Measurements from ENCODE around the gene LRRC15. TPM values are rescaled to one million over a fixed set of nuclear protein-coding genes. Genes with fewer than 3 reads are reported as not detected.

The LRRC15 gene
- total and polyA plus RNA-seq, 4 experiments from 2014 or later: not detected

DNA sequence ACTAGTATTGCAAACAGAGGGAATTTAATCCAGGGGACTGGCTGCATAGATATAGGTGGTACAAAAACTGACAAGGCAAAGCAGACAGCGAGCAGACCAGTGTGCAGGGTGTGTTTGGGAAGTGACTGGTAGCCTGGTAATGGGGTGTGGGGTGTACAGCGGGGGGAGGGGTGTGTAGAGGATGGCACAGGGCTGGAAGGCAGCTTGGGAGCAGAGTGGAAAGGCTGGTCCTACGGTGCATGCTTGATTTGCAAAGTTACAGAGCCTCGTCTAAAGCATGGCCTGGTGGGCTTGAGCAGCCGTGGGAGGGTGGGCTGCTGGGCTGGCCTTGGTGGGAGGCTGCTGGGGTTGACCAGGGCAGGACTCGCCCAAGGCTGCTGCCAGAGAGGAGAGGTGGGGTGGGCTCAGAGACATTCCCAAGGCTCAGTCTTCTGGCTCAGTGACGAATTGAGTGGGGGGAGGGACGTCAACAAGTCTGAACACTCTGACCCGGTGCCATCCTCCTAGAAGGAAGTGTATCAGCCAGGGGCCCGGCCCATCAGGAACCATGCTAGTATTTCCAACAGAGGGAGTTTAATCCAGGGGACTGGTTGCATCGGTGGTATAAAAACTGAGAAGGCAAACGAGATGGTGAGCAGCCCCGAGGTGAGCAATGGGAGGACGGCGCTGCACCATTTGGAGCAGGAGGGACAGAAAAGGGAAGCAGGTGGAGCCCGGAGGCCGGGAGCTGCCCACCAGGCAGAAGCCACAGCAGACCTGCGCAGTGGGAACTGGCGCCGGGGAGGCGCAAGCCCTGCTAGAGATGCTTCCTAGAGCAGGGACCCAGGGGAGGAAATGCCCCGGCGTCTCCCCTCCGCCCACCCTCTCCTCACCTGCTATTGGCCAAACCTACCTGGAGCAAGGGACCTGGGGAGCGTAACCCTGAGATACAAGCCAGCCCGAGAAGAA, 47.6 kb downstream of the LRRC15 start:
- intact Hi-C loops (cut with micrococcal nuclease): no loop called here
- H3K27ac Mint-ChIP-seq: peak overlapping the region in 1 of 7 donors; percentile 44
- H3K4me1 Mint-ChIP-seq: peaks cover 0 to 8% (median under 1%) of the 10 kb centered on the region in 4 donors
- H3K36me3 Mint-ChIP-seq: peaks cover 0 to 3% of the 10 kb centered on the region in 2 donors
- H3K36me3 ChIP-seq (ENCODE audit: insufficient read depth, low read length): no peaks in the 10 kb centered on the region
- no peak for DNase-seq
- ChIA-PET POLR2A (ENCODE audit: partially characterized antibody) (no interaction called here), CTCF (ENCODE audit: partially characterized antibody) (interaction anchor here (0.6 kb wide), 1 partner anchor 77 kb away, joined by 4 read pairs; the partner anchor contains the start of gene GP5)
- no peak overlapping the region for H3K27ac ChIP-seq (ENCODE audit: low read depth, low read length)
- no peaks in the 10 kb centered on the region for H3K27me3 ChIP-seq (ENCODE audit: insufficient read depth, low read length)
- H3K27me3 Mint-ChIP-seq: peaks cover 0 to 10% of the 10 kb centered on the region in 2 donors
- peaks cover 9% of the 10 kb centered on the region for H3K4me1 ChIP-seq (ENCODE audit: insufficient read depth, low read length)
- H3K4me3 Mint-ChIP-seq: peak overlapping the region in 2 of 8 donors; percentile 9 to 64
- peaks cover 0 to 8% of the 10 kb centered on the region in 2 donors for H3K9me3 ChIP-seq (ENCODE audit: control insufficient read depth in 1 of 2, low read length in 2 of 2)
- peaks cover 2 to 11% (median 6%) of the 10 kb centered on the region in 8 donors for H3K9me3 Mint-ChIP-seq
- H3K4me3 ChIP-seq (ENCODE audit: low read length in 2 of 2): no peak overlapping the region

DNA sequence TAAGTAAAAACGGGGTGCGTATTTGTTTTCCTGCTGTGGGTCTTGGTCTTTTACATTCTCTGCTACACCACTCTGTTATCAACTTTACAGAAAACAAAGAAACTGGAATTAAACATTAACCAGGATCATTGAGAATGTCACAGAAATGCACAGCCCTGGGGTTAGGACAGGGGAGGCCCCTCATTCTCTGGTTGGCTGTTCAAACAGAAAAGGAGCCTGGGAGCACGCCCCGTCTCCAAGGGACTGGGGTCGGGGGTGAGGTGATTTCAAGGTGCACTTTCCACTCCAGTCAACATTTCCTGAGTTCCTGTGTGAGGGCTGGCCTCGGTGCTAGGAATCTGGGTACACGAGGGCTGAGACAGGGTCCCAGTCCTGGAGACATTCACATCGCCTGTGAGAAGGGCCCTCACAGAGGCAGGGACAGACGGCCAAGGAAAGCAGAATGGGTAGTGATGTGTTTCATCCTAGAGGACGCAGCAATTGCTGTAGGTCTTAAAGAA, 48.7 kb downstream of the LRRC15 start:
- peaks cover 0 to 8% of the 10 kb centered on the region in 2 donors for H3K9me3 ChIP-seq (ENCODE audit: control insufficient read depth in 1 of 2, low read length in 2 of 2)
- Mint-ChIP-seq H3K9me3 (peaks cover 2 to 11% (median 6%) of the 10 kb centered on the region in 8 donors), H3K4me1 (peaks cover 0 to 8% (median 3%) of the 10 kb centered on the region in 4 donors), H3K27me3 (peaks cover 5 to 13% of the 10 kb centered on the region in 2 donors), H3K36me3 (peaks cover 0 to 3% of the 10 kb centered on the region in 2 donors), H3K4me3 (no peak overlapping the region), H3K27ac (no peak overlapping the region)
- peaks cover 14% of the 10 kb centered on the region for H3K4me1 ChIP-seq (ENCODE audit: insufficient read depth, low read length)
- CTCF ChIA-PET (ENCODE audit: partially characterized antibody): interaction anchor here (5.7 kb wide), 1 partner anchor 654 kb away, joined by 135 read pairs; no protein-coding TSS in a partner anchor
- H3K27ac ChIP-seq (ENCODE audit: low read depth, low read length): no peak overlapping the region
- no peaks in the 10 kb centered on the region for H3K36me3 ChIP-seq (ENCODE audit: insufficient read depth, low read length)
- no peaks in the 10 kb centered on the region for H3K27me3 ChIP-seq (ENCODE audit: insufficient read depth, low read length)
- H3K4me3 ChIP-seq (ENCODE audit: low read length in 2 of 2): no peak overlapping the region
- POLR2A ChIA-PET (ENCODE audit: partially characterized antibody): no interaction called here
- intact Hi-C loops (cut with micrococcal nuclease): no loop called here
- no peak for DNase-seq

DNA sequence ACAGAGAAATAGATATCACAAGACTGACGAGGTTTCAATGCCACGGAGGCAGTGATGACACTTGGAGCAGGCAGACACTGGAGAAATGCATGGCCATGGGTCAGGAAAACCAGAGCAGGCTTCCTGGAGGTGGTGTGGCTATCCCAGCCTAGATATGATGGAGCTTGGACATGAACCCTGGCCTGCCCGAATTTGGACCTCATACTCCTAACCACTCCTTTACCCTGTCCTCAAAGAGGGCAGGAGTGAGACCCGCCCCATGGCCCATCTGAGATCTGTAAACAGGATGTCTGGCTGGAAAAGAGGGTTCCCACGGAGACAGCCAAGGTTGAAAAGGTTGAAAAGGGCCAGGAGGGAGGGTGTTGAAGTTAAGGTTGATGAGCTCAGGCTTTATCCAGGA, 49.4 kb downstream of the LRRC15 start:
- no peak overlapping the region for H3K4me3 Mint-ChIP-seq
- ChIA-PET POLR2A (ENCODE audit: partially characterized antibody) (no interaction called here), CTCF (ENCODE audit: partially characterized antibody) (interaction anchor here (5.7 kb wide), 1 partner anchor 653 kb away, joined by 135 read pairs; no protein-coding TSS in a partner anchor)

DNA sequence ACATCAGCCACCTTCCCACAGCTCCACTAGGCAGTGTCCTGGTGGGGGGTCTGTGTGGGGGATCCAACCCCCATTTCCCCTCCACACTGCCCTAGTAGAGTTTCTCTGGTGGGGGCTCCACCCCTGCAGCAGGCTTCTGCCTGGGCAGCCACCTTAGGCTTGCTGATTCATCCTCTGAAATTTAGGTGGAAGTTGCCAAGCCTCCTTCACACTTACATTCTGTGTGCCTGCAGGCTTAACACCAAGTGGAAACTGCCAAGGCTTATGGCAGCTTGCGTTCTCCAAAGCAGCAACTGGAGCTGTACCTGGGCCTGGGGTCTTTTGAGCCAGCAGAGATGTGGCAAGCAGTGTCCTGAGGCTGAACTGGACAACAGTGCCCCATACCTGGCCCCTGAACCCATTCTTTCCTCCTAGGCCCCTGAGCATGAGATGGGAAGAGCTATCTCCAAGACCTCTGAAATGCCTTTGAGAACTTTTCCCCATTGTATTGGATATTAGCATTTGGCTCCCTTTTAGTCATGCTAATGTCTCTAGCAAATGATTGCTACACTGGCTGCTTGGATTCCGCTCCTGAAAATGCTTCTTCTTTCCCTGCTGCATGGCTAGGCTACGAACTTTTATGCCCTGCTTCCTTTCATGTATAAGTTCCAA, 50.9 kb downstream of the LRRC15 start:
- peaks cover 2 to 11% (median 6%) of the 10 kb centered on the region in 8 donors for H3K9me3 Mint-ChIP-seq
- H3K4me3 Mint-ChIP-seq: no peak overlapping the region
- Histone ChIP-seq H3K9me3 (ENCODE audit: control insufficient read depth in 1 of 2, low read length in 2 of 2) (peaks cover 0 to 8% of the 10 kb centered on the region in 2 donors), H3K4me3 (ENCODE audit: low read length in 2 of 2) (no peak overlapping the region), H3K27me3 (ENCODE audit: insufficient read depth, low read length) (no peaks in the 10 kb centered on the region), H3K36me3 (ENCODE audit: insufficient read depth, low read length) (no peaks in the 10 kb centered on the region), H3K4me1 (ENCODE audit: insufficient read depth, low read length) (peaks cover 13% of the 10 kb centered on the region), H3K27ac (ENCODE audit: low read depth, low read length) (no peak overlapping the region)
- CTCF ChIA-PET (ENCODE audit: partially characterized antibody): interaction anchor here (1.7 to 5.7 kb wide), 2 partner anchors 9 to 652 kb away, joined by 3 to 135 read pairs; no protein-coding TSS in a partner anchor
- intact Hi-C loops (cut with micrococcal nuclease): loop anchor here (5.0 to 10.0 kb wide), 4 partner anchors 854 to 1851 kb away; no protein-coding TSS in a partner anchor
- H3K27ac Mint-ChIP-seq: no peak overlapping the region
- no peak for DNase-seq
- peaks cover 0 to 3% of the 10 kb centered on the region in 2 donors for H3K36me3 Mint-ChIP-seq
- H3K27me3 Mint-ChIP-seq: peaks cover 5 to 13% of the 10 kb centered on the region in 2 donors
- POLR2A ChIA-PET (ENCODE audit: partially characterized antibody): no interaction called here
- H3K4me1 Mint-ChIP-seq: peaks cover 5 to 15% (median 9%) of the 10 kb centered on the region in 4 donors

More for the DNA sequence above, 49.4 kb downstream of the LRRC15 start:
- Mint-ChIP-seq H3K27me3 (peaks cover 5 to 13% of the 10 kb centered on the region in 2 donors), H3K36me3 (peaks cover 0 to 3% of the 10 kb centered on the region in 2 donors), H3K9me3 (peaks cover 2 to 11% (median 6%) of the 10 kb centered on the region in 8 donors), H3K27ac (no peak overlapping the region), H3K4me1 (peaks cover 3 to 11% (median 7%) of the 10 kb centered on the region in 4 donors)
- Histone ChIP-seq H3K27ac (ENCODE audit: low read depth, low read length) (no peak overlapping the region), H3K27me3 (ENCODE audit: insufficient read depth, low read length) (no peaks in the 10 kb centered on the region), H3K4me1 (ENCODE audit: insufficient read depth, low read length) (peaks cover 18% of the 10 kb centered on the region), H3K4me3 (ENCODE audit: low read length in 2 of 2) (no peak overlapping the region), H3K9me3 (ENCODE audit: control insufficient read depth in 1 of 2, low read length in 2 of 2) (peaks cover 0 to 8% of the 10 kb centered on the region in 2 donors), H3K36me3 (ENCODE audit: insufficient read depth, low read length) (no peaks in the 10 kb centered on the region)
- no peak for DNase-seq
- intact Hi-C loops (cut with micrococcal nuclease): no loop called here

DNA sequence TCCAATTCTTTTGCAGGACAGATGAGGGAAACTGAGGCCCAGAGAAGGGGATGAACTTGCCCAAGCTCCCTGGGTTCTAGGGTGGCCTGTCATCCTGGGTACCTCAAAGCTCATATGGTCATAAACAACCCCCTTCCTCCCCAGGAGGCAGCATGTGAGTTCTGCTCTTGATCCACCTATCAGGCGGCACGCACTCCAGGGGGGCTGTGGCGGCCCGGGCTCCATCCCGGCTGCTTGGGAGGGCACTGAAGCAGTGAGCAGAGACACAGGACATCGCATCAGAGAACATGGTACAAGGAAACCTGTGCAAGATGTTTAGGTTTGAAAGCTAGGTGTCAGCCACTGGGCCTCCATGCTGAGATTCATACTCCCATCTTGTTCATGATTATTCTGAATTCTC, 52.6 kb downstream of the LRRC15 start:
- peaks cover 2 to 11% (median 6%) of the 10 kb centered on the region in 8 donors for H3K9me3 Mint-ChIP-seq
- no peak overlapping the region for H3K27ac Mint-ChIP-seq
- peaks cover 13% of the 10 kb centered on the region for H3K4me1 ChIP-seq (ENCODE audit: insufficient read depth, low read length)
- intact Hi-C loops (cut with micrococcal nuclease): loop anchor here (5.0 to 10.0 kb wide), 4 partner anchors 852 to 1850 kb away; no protein-coding TSS in a partner anchor
- no peaks in the 10 kb centered on the region for H3K36me3 ChIP-seq (ENCODE audit: insufficient read depth, low read length)
- ChIA-PET POLR2A (ENCODE audit: partially characterized antibody) (interaction anchor here (1.0 kb wide), 1 partner anchor 511 kb away, joined by 3 read pairs; no protein-coding TSS in a partner anchor), CTCF (ENCODE audit: partially characterized antibody) (interaction anchor here (0.8 to 5.7 kb wide), 11 partner anchors 8 to 650 kb away, joined by 3 to 135 read pairs (median 6); no protein-coding TSS in a partner anchor)
- peak overlapping the region in 2 of 8 donors; percentile 14 to 33 for H3K4me3 Mint-ChIP-seq
- H3K4me3 ChIP-seq (ENCODE audit: low read length in 2 of 2): no peak overlapping the region
- H3K4me1 Mint-ChIP-seq: peaks cover 5 to 10% (median 7%) of the 10 kb centered on the region in 4 donors
- peaks cover 0 to 8% of the 10 kb centered on the region in 2 donors for H3K9me3 ChIP-seq (ENCODE audit: control insufficient read depth in 1 of 2, low read length in 2 of 2)
- peaks cover 5 to 12% of the 10 kb centered on the region in 2 donors for H3K27me3 Mint-ChIP-seq
- no peaks in the 10 kb centered on the region for H3K27me3 ChIP-seq (ENCODE audit: insufficient read depth, low read length)
- DNase-seq: no peak
- H3K36me3 Mint-ChIP-seq: peaks cover 0 to 3% of the 10 kb centered on the region in 2 donors
- no peak overlapping the region for H3K27ac ChIP-seq (ENCODE audit: low read depth, low read length)

DNA sequence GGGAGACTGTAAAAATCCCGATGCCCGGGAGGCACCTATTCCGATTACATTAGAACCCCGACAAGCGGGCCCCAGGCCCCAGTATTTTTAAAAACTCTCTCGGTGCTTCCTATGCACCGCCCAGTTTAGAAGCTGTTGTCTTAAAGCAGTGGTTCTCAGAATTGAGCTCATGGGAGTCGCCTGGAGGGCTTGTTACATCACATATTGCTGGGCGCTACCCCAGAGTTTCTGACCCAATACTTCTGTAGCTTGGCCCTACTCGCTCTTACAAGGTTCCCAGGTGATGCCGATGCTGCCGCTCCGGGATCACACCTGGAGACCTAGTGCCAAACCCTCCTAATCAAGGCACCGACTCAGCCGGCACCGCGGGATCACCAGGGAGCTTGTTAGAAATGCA, 53.6 kb downstream of the LRRC15 start:
- Mint-ChIP-seq H3K27me3 (peaks cover 5 to 12% of the 10 kb centered on the region in 2 donors), H3K4me3 (peak overlapping the region in 7 of 8 donors; percentile 12 to 79 (median 61)), H3K9me3 (peaks cover 2 to 11% (median 6%) of the 10 kb centered on the region in 8 donors), H3K4me1 (peaks cover 5 to 10% (median 7%) of the 10 kb centered on the region in 4 donors), H3K36me3 (peaks cover 0 to 3% of the 10 kb centered on the region in 2 donors), H3K27ac (no peak overlapping the region)
- no peak overlapping the region for H3K27ac ChIP-seq (ENCODE audit: low read depth, low read length)
- peaks cover 0 to 8% of the 10 kb centered on the region in 2 donors for H3K9me3 ChIP-seq (ENCODE audit: control insufficient read depth in 1 of 2, low read length in 2 of 2)
- CTCF ChIA-PET (ENCODE audit: partially characterized antibody): interaction anchor here (0.6 to 5.7 kb wide), 42 partner anchors 9 to 1499 kb away, joined by 3 to 135 read pairs (median 4); partner anchors contain the start of gene GP5
- no peaks in the 10 kb centered on the region for H3K36me3 ChIP-seq (ENCODE audit: insufficient read depth, low read length)
- intact Hi-C loops (cut with micrococcal nuclease): loop anchor here (1.0 to 10.0 kb wide), 7 partner anchors 187 to 1849 kb away; no protein-coding TSS in a partner anchor
- no peak for DNase-seq
- H3K4me1 ChIP-seq (ENCODE audit: insufficient read depth, low read length): peaks cover 13% of the 10 kb centered on the region
- H3K27me3 ChIP-seq (ENCODE audit: insufficient read depth, low read length): no peaks in the 10 kb centered on the region
- peak overlapping the region in 1 of 2 donors; percentile 62 for H3K4me3 ChIP-seq (ENCODE audit: low read length in 2 of 2)
- POLR2A ChIA-PET (ENCODE audit: partially characterized antibody): interaction anchor here (0.6 to 1.4 kb wide), 3 partner anchors 324 to 651 kb away, joined by 3 to 9 read pairs (median 3); no protein-coding TSS in a partner anchor

Data from CD4-positive, alpha-beta memory T cell (primary cell).